ENCODE data around the gene TRIM69.
"Not testable (repeated sequence)": the region's sequence is repeated elsewhere in the genome, so short reads cannot be mapped to it uniquely, and the experiment has no call there.

The TRIM69 gene

GRCh38 chr15:44736181-44736765, at the start of gene TRIM69:
TSS of gene TRIM69 (plus strand) at chr15:44736528. CDS start at chr15:44736705, 177 bp downstream.
- DNase-seq, result no peak

- not testable (repeated sequence) for DNase-seq
Measured at GRCh38 chr15:44689318-44689717, 47.0 kb upstream of the TRIM69 start.

- not testable (repeated sequence) for DNase-seq
Measured at GRCh38 chr15:44690245-44690644, 46.1 kb upstream of the TRIM69 start.

- DNase-seq, result no peak
Measured at GRCh38 chr15:44692659-44693058, 43.7 kb upstream of the TRIM69 start.

GRCh38 chr15:44694416-44694815, 41.9 kb upstream of the TRIM69 start:
- DNase-seq, result no peak

GRCh38 chr15:44695294-44695693, 41.0 kb upstream of the TRIM69 start:
- no peak for DNase-seq

- DNase-seq, result no peak
Measured at GRCh38 chr15:44697014-44697413, 39.3 kb upstream of the TRIM69 start.

- DNase-seq, result no peak
Measured at GRCh38 chr15:44698641-44699040, 37.7 kb upstream of the TRIM69 start.

GRCh38 chr15:44700676-44701075, 35.7 kb upstream of the TRIM69 start:
- DNase-seq, result not testable (repeated sequence)

- no peak for DNase-seq
Measured at GRCh38 chr15:44705986-44706385, 30.3 kb upstream of the TRIM69 start.

- DNase-seq, result no peak
Measured at GRCh38 chr15:44706401-44706800, 29.9 kb upstream of the TRIM69 start.

- no peak for DNase-seq
Measured at GRCh38 chr15:44706946-44707636, 29.2 kb upstream of the TRIM69 start.

GRCh38 chr15:44710236-44711095, 25.9 kb upstream of the TRIM69 start:
- DNase-seq, result peak; percentile 13 to 26

GRCh38 chr15:44711096-44711742, 25.1 kb upstream of the TRIM69 start, which contains the start of the genes B2M and PATL2:
TSS of gene B2M (plus strand) at chr15:44711517. CDS start at chr15:44711547, 30 bp downstream.
TSS of gene PATL2 (minus strand) at chr15:44711323. CDS start at chr15:44676490, 34,833 bp downstream.
- peak; percentile 75 to 91 for DNase-seq

GRCh38 chr15:44711743-44712345, 24.5 kb upstream of the TRIM69 start:
- peak in 1 of 2 experiments; percentile 10 for DNase-seq

- peak; percentile 37 to 61 for DNase-seq
Measured at GRCh38 chr15:44712346-44713005, 23.9 kb upstream of the TRIM69 start.

- peak in 1 of 2 experiments; percentile 42 for DNase-seq
Measured at GRCh38 chr15:44713006-44713966, 23.0 kb upstream of the TRIM69 start.

GRCh38 chr15:44715142-44715796, 21.1 kb upstream of the TRIM69 start:
- no peak for DNase-seq

- no peak for DNase-seq
Measured at GRCh38 chr15:44715797-44716334, 20.5 kb upstream of the TRIM69 start.
